Duodenal mucosa (tissue), 2 donors: ENCODE data around the gene CENPX.
A peak's percentile ranks its signal among the peaks of the same experiment; 100 is the strongest.
"Not testable (repeated sequence)": the region's sequence is repeated elsewhere in the genome, so short reads cannot be mapped to it uniquely, and the experiment has no call there.

Experiments
- H3K27ac ChIP-seq: one replicate; pipeline ENCODE4 v1.7.0; 2013; ENCODE audit warnings: low read depth, low read length
- H3K27me3 ChIP-seq, 2 donors: one replicate each; pipeline ENCODE4 v1.7.0; 2013; ENCODE audit warnings: low read length in 2 of 2, control low read depth in 1 of 2; ENCODE audit not compliant: insufficient read depth in 2 of 2, control insufficient read depth in 1 of 2
- H3K36me3 ChIP-seq, 2 donors: one replicate each; pipeline ENCODE4 v1.7.0; 2013; ENCODE audit warnings: low read length in 2 of 2, control low read depth in 1 of 2; ENCODE audit not compliant: insufficient read depth in 2 of 2, control insufficient read depth in 1 of 2
- H3K4me1 ChIP-seq, 2 donors: one replicate each; pipeline ENCODE4 v1.7.0; 2013; ENCODE audit warnings: low read length in 2 of 2, control low read depth in 1 of 2; ENCODE audit not compliant: insufficient read depth in 2 of 2, control insufficient read depth in 1 of 2
- H3K4me3 ChIP-seq, 2 donors: one replicate each; pipeline ENCODE4 v1.7.0; 2013; ENCODE audit warnings: low read length in 2 of 2, low read depth in 1 of 2
- H3K9ac ChIP-seq, 2 donors: one replicate each; pipeline ENCODE4 v1.7.0; 2013; ENCODE audit warnings: low read length in 2 of 2, low read depth in 1 of 2
- H3K9me3 ChIP-seq, 2 donors: one replicate each; pipeline ENCODE4 v1.7.0; 2013; ENCODE audit warnings: low read length in 2 of 2, control low read depth in 1 of 2; ENCODE audit not compliant: control insufficient read depth in 1 of 2

CENPX gene

GRCh38 chr17:82039695-82040299 is 17.1 kb upstream of the CENPX start:
- Histone ChIP-seq H3K4me3 (no peak overlapping the region), H3K9me3 (no peaks in the 10 kb centered on the region), H3K27me3 (no peaks in the 10 kb centered on the region), H3K36me3 (peaks cover 0 to 7% of the 10 kb centered on the region in 2 donors), H3K27ac (no peak overlapping the region), H3K9ac (no peak overlapping the region), H3K4me1 (peaks cover 7 to 16% of the 10 kb centered on the region in 2 donors)

GRCh38 chr17:82038796-82039409 is 16.2 kb upstream of the CENPX start:
- H3K27ac ChIP-seq, H3K27me3 ChIP-seq, H3K4me3 ChIP-seq: not testable (repeated sequence)

GRCh38 chr17:82037889-82038195 is 15.2 kb upstream of the CENPX start:
- H3K9ac ChIP-seq: peak overlapping the region in 1 of 2 donors; percentile 20
- no peaks in the 10 kb centered on the region for H3K9me3 ChIP-seq
- H3K36me3 ChIP-seq: peaks cover 0 to 7% of the 10 kb centered on the region in 2 donors
- peak overlapping the region; percentile 59 to 72 for H3K4me3 ChIP-seq
- no peaks in the 10 kb centered on the region for H3K27me3 ChIP-seq
- peak overlapping the region; percentile 97 for H3K27ac ChIP-seq
- H3K4me1 ChIP-seq: peaks cover 7 to 16% of the 10 kb centered on the region in 2 donors

More at GRCh38 chr17:82038796-82039409, 16.2 kb upstream of the CENPX start:
- H3K4me1 ChIP-seq: peaks cover 7 to 16% of the 10 kb centered on the region in 2 donors
- H3K36me3 ChIP-seq, H3K9me3 ChIP-seq, H3K9ac ChIP-seq: not testable (repeated sequence)

- peak within 1 kb of the TSS; percentile 97 for H3K27ac ChIP-seq
- H3K9ac ChIP-seq: peak within 1 kb of the TSS; percentile 79 to 84
- peaks cover 7 to 17% of the 10 kb centered on the region in 2 donors for H3K4me1 ChIP-seq
- peak within 1 kb of the TSS; percentile 72 to 79 for H3K4me3 ChIP-seq
- no peaks in the 10 kb centered on the region for H3K9me3 ChIP-seq
- no peaks in the 10 kb centered on the region for H3K27me3 ChIP-seq
- H3K36me3 ChIP-seq: peaks cover 0 to 7% of the 10 kb centered on the region in 2 donors
These were observed 14.6 kb upstream of the CENPX start, which contains the start of gene DCXR for GRCh38 chr17:82037092-82037888. DCXR (minus strand) TSS chr17:82037697; CDS start chr17:82037682, 15 bp downstream.

GRCh38 chr17:82036634-82037091 is 14.0 kb upstream of the CENPX start:
- H3K4me1 ChIP-seq: peaks cover 7 to 20% of the 10 kb centered on the region in 2 donors

GRCh38 chr17:82035956-82036633 is 13.4 kb upstream of the CENPX start:
- Histone ChIP-seq H3K9ac (peak overlapping the region; percentile 79 to 84), H3K4me1 (peaks cover 7 to 20% of the 10 kb centered on the region in 2 donors), H3K4me3 (peak overlapping the region; percentile 72 to 79), H3K36me3 (peaks cover 0 to 7% of the 10 kb centered on the region in 2 donors), H3K9me3 (no peaks in the 10 kb centered on the region), H3K27me3 (no peaks in the 10 kb centered on the region), H3K27ac (no peak overlapping the region)

More at GRCh38 chr17:82036634-82037091, 14.0 kb upstream of the CENPX start:
- peaks cover 0 to 7% of the 10 kb centered on the region in 2 donors for H3K36me3 ChIP-seq
- no peaks in the 10 kb centered on the region for H3K9me3 ChIP-seq
- peak overlapping the region; percentile 97 for H3K27ac ChIP-seq
- H3K27me3 ChIP-seq: no peaks in the 10 kb centered on the region
- peak overlapping the region; percentile 79 to 84 for H3K9ac ChIP-seq
- H3K4me3 ChIP-seq: peak overlapping the region; percentile 72 to 79

GRCh38 chr17:82035488-82035887 is 12.8 kb upstream of the CENPX start:
- Histone ChIP-seq H3K9ac (no peak overlapping the region), H3K4me1 (peaks cover 7 to 22% of the 10 kb centered on the region in 2 donors), H3K9me3 (no peaks in the 10 kb centered on the region), H3K27me3 (no peaks in the 10 kb centered on the region), H3K27ac (no peak overlapping the region), H3K36me3 (peaks cover 0 to 7% of the 10 kb centered on the region in 2 donors), H3K4me3 (no peak overlapping the region)

- peaks cover 14 to 30% of the 10 kb centered on the region in 2 donors for H3K4me1 ChIP-seq
- H3K9ac ChIP-seq: no peak overlapping the region
- H3K27ac ChIP-seq: no peak overlapping the region
- H3K36me3 ChIP-seq: peaks cover 0 to 7% of the 10 kb centered on the region in 2 donors
- no peaks in the 10 kb centered on the region for H3K9me3 ChIP-seq
- no peak overlapping the region for H3K4me3 ChIP-seq
- H3K27me3 ChIP-seq: no peaks in the 10 kb centered on the region
These were observed 11.8 kb upstream of the CENPX start for GRCh38 chr17:82034371-82035011.

GRCh38 chr17:82033359-82034085 is 10.8 kb upstream of the CENPX start:
- Histone ChIP-seq H3K27ac (no peak overlapping the region), H3K4me3 (no peak overlapping the region), H3K4me1 (peaks cover 14 to 30% of the 10 kb centered on the region in 2 donors), H3K9me3 (no peaks in the 10 kb centered on the region), H3K27me3 (no peaks in the 10 kb centered on the region), H3K36me3 (peaks cover 0 to 7% of the 10 kb centered on the region in 2 donors), H3K9ac (no peak overlapping the region)
